Prostate gland (tissue), 2 donors: ENCODE measurements around the gene THSD7A.

Experiments
- POLR2A ChIP-seq: fragments of 450-650 bp; IDR thresholded peaks from one replicate; pipeline ENCODE4 v1.6.1; 2016; ENCODE audit warnings: antibody characterized with exemption, mild to moderate bottlenecking
- TF ChIP-seq, protein P1 (sequence below), 4 experiments: fragments of 200-600 bp in 2 of 4; fragments of 450-650 bp in 2 of 4; sonication (generic) in 2 of 4; IDR thresholded peaks; 1 replicate in 3 of 4; 2 replicates in 1 of 4; pipeline ENCODE4 v1.5.1; 2016 to 2019; ENCODE audit warnings: antibody characterized with exemption in 4 of 4, mild to moderate bottlenecking in 2 of 4, moderate library complexity in 2 of 4

- TF ChIP-seq, protein P1, sequence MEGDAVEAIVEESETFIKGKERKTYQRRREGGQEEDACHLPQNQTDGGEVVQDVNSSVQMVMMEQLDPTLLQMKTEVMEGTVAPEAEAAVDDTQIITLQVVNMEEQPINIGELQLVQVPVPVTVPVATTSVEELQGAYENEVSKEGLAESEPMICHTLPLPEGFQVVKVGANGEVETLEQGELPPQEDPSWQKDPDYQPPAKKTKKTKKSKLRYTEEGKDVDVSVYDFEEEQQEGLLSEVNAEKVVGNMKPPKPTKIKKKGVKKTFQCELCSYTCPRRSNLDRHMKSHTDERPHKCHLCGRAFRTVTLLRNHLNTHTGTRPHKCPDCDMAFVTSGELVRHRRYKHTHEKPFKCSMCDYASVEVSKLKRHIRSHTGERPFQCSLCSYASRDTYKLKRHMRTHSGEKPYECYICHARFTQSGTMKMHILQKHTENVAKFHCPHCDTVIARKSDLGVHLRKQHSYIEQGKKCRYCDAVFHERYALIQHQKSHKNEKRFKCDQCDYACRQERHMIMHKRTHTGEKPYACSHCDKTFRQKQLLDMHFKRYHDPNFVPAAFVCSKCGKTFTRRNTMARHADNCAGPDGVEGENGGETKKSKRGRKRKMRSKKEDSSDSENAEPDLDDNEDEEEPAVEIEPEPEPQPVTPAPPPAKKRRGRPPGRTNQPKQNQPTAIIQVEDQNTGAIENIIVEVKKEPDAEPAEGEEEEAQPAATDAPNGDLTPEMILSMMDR (IDR thresholded peaks at IDR 0.05), result no peak
- no peak for TF ChIP-seq POLR2A
These were observed 457.4 kb downstream of the THSD7A start for GRCh38 chr7:11374629-11375028.
